ENCODE measurements around the gene CCDC157.
"Not testable (repeated sequence)": the region's sequence is repeated elsewhere in the genome, so short reads cannot be mapped to it uniquely, and the experiment has no call there.

DNA sequence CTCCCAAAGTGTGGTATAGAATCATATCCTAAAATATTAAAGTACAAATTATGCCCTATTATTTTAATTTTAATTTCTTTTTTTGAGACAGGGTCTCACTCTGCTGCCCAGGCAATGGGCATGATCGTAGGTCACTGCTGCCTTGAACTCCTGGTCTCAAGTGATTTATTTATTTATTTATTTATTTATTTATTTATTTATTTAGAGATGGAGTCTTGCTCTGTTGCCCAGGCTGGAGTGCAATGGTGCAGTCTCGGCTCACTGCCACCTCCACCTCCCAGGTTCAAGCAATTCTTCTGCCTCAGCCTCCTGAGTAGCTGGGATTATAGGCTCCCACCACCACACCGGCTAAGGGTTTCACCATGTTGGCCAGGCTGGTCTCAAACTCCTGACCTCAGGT is 44.2 kb downstream of the CCDC157 start:
- TF ChIP-seq, protein P1, sequence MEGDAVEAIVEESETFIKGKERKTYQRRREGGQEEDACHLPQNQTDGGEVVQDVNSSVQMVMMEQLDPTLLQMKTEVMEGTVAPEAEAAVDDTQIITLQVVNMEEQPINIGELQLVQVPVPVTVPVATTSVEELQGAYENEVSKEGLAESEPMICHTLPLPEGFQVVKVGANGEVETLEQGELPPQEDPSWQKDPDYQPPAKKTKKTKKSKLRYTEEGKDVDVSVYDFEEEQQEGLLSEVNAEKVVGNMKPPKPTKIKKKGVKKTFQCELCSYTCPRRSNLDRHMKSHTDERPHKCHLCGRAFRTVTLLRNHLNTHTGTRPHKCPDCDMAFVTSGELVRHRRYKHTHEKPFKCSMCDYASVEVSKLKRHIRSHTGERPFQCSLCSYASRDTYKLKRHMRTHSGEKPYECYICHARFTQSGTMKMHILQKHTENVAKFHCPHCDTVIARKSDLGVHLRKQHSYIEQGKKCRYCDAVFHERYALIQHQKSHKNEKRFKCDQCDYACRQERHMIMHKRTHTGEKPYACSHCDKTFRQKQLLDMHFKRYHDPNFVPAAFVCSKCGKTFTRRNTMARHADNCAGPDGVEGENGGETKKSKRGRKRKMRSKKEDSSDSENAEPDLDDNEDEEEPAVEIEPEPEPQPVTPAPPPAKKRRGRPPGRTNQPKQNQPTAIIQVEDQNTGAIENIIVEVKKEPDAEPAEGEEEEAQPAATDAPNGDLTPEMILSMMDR (IDR thresholded peaks at IDR 0.05) = not testable (repeated sequence)
- not testable (repeated sequence) for TF ChIP-seq POLR2AphosphoS5 (IDR thresholded peaks at IDR 0.05; ENCODE audit: insufficient read depth in 1 of 2, low read depth in 1 of 2)
